Glutamatergic neuron (in vitro differentiated cells): ENCODE measurements around the gene ZNF154. TPM values are rescaled to one million over a fixed set of nuclear protein-coding genes. Genes with fewer than 3 reads are reported as not detected.
"Not testable (repeated sequence)": the region's sequence is repeated elsewhere in the genome, so short reads cannot be mapped to it uniquely, and the experiment has no call there.

ENCODE experiments used
- DNase-seq: peaks from one replicate; pipeline ENCODE4 v3.0.0; 2022
- H3K27ac Mint-ChIP-seq: one replicate; pipeline ENCODE4 v1.8.0; 2020; ENCODE audit warnings: mild to moderate bottlenecking, mixed read lengths, inconsistent platforms; ENCODE audit not compliant: unreplicated experiment
- H3K27me3 Mint-ChIP-seq: one replicate; pipeline ENCODE4 v1.8.0; 2020; ENCODE audit warnings: mild to moderate bottlenecking, moderate library complexity, mixed read lengths, inconsistent platforms; ENCODE audit not compliant: unreplicated experiment
- H3K36me3 Mint-ChIP-seq: one replicate; pipeline ENCODE4 v1.8.0; 2020; ENCODE audit warnings: mild to moderate bottlenecking, mixed read lengths, inconsistent platforms; ENCODE audit not compliant: unreplicated experiment
- H3K4me1 Mint-ChIP-seq: one replicate; pipeline ENCODE4 v1.8.0; 2020; ENCODE audit warnings: mild to moderate bottlenecking, low read depth, mixed read lengths, inconsistent platforms; ENCODE audit not compliant: unreplicated experiment
- H3K4me3 Mint-ChIP-seq: one replicate; pipeline ENCODE4 v1.8.0; 2020; ENCODE audit warnings: mild to moderate bottlenecking, mixed read lengths, inconsistent platforms; ENCODE audit not compliant: unreplicated experiment
- H3K9me3 Mint-ChIP-seq: one replicate; pipeline ENCODE4 v1.8.0; 2020; ENCODE audit warnings: mild to moderate bottlenecking, moderate library complexity, mixed read lengths, inconsistent platforms; ENCODE audit not compliant: unreplicated experiment
- CTCF ChIP-seq: fragments of 200-600 bp; sonication (generic); IDR thresholded peaks from one replicate; pipeline ENCODE4 v1.5.0; 2021; ENCODE audit not compliant: partially characterized antibody, unreplicated experiment
- total RNA-seq: library from RNA; stranded (reverse); fragmentation: NEBNext Ultra II Directional; extraction: Animal tissue kit (Norgen Biotek cat#: 25700); gene quantifications from one replicate; pipeline ENCODE4 v1.2.1, GENCODE V29; 2021; ENCODE audit not compliant: unreplicated experiment

ZNF154 gene
- total RNA-seq, 1 donor from 2014 or later = 57.5 TPM

DNA sequence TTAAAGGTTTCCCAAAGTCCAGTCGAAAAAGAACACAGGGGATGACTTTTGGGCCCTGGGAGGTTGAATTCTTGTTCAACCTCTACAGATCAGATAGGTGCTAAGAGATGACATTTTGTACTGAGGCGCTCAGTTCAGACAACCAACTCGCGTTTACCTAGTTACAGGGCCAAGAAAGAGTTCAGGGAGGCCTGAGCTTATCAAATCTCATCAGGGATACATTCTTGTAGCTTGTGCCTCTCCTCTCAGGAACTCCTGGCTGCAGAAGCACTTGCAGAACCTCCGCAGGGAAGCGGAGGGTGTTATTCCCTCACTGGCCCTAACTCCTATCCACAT, 38.4 kb upstream of the ZNF154 start:
- peak overlapping the region; percentile 90 for H3K4me3 Mint-ChIP-seq
- H3K4me1 Mint-ChIP-seq = peaks cover 17% of the 10 kb centered on the region
- peaks cover 20% of the 10 kb centered on the region for H3K36me3 Mint-ChIP-seq
- H3K9me3 Mint-ChIP-seq = peaks cover 6% of the 10 kb centered on the region
- DNase-seq = no peak
- TF ChIP-seq CTCF = no peak
- peak overlapping the region; percentile 80 for H3K27ac Mint-ChIP-seq
- peaks cover 3% of the 10 kb centered on the region for H3K27me3 Mint-ChIP-seq

GRCh38 chr19:57746580-57747471, 37.8 kb upstream of the ZNF154 start, which contains the start of gene ZNF776:
ZNF776 (plus strand) TSS chr19:57746815; CDS start chr19:57747059, 244 bp downstream.
- peak within 1 kb of the TSS; percentile 80 for H3K27ac Mint-ChIP-seq
- peak within 1 kb of the TSS; percentile 90 for H3K4me3 Mint-ChIP-seq
- H3K27me3 Mint-ChIP-seq = peaks cover 3% of the 10 kb centered on the region
- H3K36me3 Mint-ChIP-seq = peaks cover 16% of the 10 kb centered on the region
- H3K4me1 Mint-ChIP-seq = peaks cover 17% of the 10 kb centered on the region
- no peak for TF ChIP-seq CTCF
- DNase-seq = peak; percentile 68
- peaks cover 6% of the 10 kb centered on the region for H3K9me3 Mint-ChIP-seq

- not testable (repeated sequence) for H3K9me3 Mint-ChIP-seq, H3K36me3 Mint-ChIP-seq
These were observed 29.8 kb upstream of the ZNF154 start for GRCh38 chr19:57738770-57739169.

GRCh38 chr19:57738320-57738719, 29.3 kb upstream of the ZNF154 start:
- H3K4me3 Mint-ChIP-seq, H3K9me3 Mint-ChIP-seq, H3K27ac Mint-ChIP-seq, H3K36me3 Mint-ChIP-seq, H3K27me3 Mint-ChIP-seq, H3K4me1 Mint-ChIP-seq: not testable (repeated sequence)
- peak; percentile 77 for TF ChIP-seq CTCF
- DNase-seq = peak; percentile 77

More at GRCh38 chr19:57738770-57739169, 29.8 kb upstream of the ZNF154 start:
- DNase-seq, H3K4me1 Mint-ChIP-seq, H3K27ac Mint-ChIP-seq, H3K27me3 Mint-ChIP-seq: not testable (repeated sequence)
- H3K4me3 Mint-ChIP-seq = peak overlapping the region; percentile 13

DNA sequence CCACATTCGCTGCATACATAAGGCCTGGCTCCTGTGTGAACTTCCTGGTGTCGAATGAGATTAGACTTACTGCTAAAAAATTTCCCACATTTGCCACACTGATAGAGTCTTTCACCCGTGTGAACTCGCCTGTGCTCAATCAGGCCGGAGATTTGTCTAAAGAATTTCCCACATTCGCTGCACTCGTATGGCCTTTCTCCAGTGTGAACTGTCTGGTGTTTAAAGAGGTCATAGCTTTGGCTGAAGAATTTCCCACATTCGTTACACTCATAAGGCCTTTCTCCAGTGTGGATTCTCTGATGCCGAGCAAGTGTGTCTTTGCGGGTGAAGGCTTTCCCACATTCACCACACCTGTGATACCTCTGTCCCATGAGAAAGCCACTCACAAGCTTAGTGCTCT, 11.9 kb upstream of the ZNF154 start:
- TF ChIP-seq CTCF = no peak

More for the DNA sequence above, 11.9 kb upstream of the ZNF154 start:
- peaks cover 22% of the 10 kb centered on the region for H3K27me3 Mint-ChIP-seq
- H3K4me1 Mint-ChIP-seq = peaks cover 31% of the 10 kb centered on the region
- H3K4me3 Mint-ChIP-seq = peak overlapping the region; percentile 66
- H3K9me3 Mint-ChIP-seq = peaks cover 17% of the 10 kb centered on the region
- peaks cover 61% of the 10 kb centered on the region for H3K36me3 Mint-ChIP-seq
- H3K27ac Mint-ChIP-seq = peak overlapping the region; percentile 89
- no peak for DNase-seq
